NOMO-1 treated with DMSO at 0.1 percent for 48 hours (cell line): ENCODE measurements around the gene SMYD3.
"Not testable (repeated sequence)": the region's sequence is repeated elsewhere in the genome, so short reads cannot be mapped to it uniquely, and the experiment has no call there.

ENCODE experiments used
- DNase-seq: peaks from one replicate; lab custom pipeline; 2025; ENCODE audit not compliant: unreplicated experiment; lab: John Stamatoyannopoulos, UW

SMYD3 gene

DNA sequence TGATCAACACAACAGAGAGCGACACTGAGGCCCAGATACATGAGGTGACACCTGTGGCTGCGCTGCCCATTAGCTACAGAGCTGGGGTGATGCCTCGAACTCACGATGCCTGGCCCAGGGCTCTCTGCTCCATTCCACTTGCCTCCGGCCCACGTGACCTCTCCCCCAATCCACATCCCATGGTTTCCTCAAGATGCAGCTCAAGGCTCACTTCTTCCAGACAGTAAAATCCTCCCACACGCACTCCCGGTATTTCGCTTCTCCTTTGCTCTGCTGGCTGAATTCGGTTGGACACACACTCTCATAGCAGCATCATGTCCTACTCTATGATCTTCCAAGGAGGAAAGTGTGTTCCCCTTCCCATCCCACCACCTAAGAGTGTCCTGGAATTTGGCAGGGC lies 679.8 kb downstream of the SMYD3 start:
- no peak for DNase-seq

DNA sequence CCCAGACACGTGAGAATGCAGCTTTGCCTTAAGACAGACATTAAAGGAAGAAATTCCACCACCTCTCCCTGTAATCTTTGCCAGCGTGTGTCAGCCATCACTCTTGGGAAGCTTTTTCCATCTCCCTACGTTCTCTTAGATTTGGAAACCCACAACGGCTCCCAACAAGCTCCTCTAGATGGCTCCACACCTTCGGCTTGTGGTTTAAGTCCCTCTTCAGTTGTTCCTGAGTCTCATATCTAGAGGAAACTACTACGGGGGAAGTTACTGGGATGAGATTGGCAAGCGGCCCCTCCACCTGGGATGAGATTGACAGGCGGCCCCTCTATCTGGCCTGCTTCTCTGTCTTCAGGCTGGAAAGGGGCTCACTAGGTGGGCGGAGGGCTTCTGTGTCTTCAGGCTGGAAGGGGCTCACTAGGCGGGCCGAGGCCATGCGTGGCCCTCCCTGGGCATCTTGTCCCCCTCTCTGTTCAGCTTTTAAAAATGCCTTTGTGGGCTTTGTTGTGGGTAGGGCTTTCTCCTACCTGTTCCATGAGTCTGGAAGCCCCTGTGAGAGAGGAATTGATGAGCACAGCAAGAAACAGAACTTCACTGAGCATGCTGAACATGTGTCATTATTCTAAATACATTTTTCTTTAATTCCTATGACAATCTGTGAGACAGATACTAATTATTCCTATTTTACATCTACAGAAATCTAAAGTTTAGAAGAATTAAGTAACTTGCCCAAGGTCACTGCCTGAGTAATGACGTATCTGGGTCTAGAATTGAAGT lies 681.8 kb downstream of the SMYD3 start:
- no peak for DNase-seq

DNA sequence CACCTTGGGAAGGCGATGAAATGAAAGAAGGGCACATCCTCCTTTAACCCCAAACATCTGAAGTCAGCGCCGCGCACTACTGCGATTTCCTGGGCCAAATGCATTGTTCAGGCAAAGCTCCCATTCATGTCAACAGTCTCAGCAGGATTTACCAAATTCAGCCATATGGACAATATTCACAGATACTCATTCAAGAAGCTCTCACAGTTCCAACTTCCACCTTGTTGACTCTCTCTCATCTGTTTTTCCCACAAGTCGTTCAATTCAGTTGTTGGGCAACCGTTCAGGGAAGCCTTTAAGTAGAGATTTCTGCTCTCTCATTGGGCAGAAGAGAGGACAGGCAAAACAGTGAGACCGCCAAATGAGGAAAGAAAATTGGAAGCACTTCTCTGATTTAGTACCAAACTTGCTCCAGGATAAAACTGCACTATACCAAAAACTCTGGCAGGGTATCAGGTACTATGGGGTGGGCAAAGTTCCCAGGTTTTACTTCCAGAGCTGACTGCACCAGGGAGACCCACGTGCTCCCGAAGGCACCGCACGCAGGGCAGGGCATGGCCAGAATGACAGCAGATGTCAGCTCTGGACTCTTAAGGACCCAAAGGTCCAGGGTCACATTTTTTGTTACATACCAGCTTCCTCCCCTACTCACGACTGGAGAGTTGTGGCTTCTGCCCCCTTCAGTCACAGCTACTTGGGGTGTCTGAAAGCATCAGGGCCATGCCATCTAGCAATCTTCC lies 683.5 kb downstream of the SMYD3 start:
- no peak for DNase-seq

DNA sequence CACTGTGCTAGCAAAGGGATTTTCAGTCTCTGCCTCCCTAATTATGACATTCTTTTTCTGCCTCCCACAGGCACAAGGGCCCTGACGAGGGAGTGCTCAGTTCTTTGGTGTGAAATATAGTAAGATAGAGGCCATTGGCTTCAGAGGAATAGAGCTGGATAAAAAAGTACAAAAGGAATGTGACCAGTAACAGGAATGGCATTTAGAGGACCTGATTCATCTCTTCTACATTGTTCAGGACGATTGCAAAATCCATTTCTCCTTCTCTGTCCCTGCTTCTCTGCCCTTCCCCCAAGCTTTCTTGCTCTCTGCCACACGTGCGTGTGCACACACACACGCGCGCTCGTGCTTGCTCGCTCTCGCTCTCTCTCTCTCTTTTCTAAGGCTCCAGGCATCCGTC lies 684.1 kb downstream of the SMYD3 start:
- DNase-seq, result no peak

DNA sequence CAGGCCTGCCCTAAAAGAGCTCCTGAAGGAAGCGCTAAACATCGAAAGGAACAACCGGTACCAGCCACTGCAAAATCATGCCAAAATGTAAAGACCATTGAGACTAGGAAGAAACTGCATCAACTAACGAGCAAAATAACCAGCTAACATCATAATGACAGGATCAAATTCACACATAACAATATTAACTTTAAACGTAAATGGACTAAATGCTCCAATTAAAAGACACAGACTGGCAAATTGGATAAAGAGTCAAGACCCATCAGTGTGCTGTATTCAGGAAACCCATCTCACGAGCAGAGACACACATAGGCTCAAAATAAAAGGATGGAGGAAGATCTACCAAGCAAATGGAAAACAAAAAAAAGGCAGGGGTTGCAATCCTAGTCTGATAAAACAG lies 688.7 kb downstream of the SMYD3 start:
- not testable (repeated sequence) for DNase-seq

DNA sequence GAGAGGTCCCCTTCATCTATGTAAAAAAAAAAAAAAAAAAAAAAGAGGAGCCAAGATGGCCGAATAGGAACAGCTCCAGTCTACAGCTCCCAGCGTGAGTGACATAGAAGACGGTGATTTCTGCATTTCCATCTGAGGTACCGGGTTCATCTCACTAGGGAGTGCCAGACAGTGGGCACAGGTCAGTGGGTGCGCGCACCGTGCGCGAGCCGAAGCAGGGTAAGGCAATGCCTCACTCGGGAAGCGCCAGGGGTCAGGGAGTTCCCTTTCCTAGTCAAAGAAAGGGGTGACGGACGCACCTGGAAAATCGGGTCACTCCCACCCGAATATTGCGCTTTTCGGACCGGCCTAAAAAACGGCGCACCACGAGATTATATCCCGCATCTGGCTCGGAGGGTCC lies 690.6 kb downstream of the SMYD3 start:
- DNase-seq, result not testable (repeated sequence)

DNA sequence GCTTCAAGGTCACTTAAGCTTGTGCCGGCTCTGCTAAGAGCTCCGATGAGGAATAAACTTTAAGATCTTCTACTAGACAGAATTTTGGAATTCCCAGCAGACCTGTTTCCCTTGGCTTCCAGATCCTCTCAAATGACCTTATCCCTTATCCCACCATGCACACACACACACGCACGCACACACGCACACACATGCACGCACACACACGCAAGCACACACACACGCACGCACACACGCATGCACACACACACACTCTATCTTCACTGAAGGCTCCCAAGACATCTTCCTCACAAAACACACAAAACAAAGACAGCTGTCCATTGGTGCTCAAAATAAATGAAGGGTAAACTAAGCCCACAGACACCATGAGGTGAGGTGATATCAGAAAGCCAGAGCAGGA lies 692.4 kb downstream of the SMYD3 start:
- no peak for DNase-seq

DNA sequence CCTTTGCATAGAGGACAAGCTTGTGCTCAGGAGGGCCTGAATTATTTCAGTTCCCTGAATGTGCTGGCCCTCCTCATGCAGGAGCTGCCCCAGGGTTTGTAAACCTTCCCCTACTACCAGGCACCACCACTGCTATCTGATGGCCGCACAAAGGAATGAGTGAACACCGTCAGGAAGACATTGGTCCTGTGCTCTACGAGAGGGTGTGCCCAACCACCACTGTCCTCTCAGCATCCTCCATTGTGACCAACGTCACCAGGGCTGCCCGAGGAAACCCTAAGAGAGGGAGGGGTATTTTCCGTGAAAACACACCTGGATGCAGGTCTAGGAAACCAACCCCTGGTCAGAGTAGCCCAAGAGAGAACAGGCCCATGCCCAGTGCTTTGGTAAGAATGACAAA lies 694.8 kb downstream of the SMYD3 start:
- no peak for DNase-seq

DNA sequence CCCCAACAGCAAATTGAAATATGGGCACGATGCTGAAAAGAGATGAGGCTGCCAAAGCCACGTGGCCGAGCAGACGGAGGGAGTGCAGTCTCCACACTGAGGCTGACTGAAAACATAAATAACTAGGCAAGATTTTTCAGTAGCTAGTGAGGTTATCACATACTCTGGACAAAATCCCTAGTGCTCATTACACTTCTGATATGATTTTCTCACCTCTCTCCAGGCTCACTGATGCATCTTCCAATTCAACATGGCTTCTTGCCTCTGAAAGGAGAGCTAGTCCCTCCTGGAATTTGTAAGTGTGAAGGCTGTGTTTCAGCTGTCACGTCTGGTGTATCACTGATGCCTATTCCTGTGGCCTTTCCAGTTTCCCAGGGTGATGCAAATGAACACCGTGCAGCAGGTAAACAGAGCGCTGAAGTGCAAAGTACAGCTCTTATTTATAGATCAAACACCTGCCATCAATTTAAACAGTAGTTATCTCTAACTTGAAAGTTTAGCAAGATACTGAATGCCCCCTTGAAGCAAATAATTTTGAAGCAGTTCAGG lies 696.2 kb downstream of the SMYD3 start:
- DNase-seq, result no peak

DNA sequence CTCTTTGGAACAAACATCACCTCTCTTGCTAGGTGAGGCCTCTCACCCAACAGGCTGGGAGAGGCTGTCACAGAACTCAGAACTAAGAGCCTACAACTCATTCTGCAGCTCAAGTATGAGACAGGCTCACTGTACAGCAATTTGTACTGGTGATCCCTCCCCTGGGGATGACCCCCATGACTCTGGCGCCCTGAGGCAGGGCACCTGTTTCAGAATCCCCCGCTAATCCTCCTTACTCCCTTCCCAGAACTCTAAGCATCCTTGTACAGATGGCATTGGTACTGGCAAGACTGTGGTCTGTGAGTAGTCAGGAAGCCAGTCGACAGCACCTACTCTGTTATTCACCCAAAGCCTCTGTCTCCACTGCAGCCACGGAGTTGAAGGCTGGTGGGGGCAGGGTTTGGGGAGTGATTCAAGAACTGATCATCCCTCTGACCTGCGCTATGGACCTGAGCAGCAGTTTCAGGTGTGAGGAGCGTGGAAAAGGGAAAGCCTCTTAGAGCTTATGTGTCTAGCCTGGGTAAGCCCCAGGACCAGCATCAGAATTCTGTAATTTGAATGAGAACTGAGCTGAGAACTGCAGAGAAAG lies 696.8 kb downstream of the SMYD3 start:
- no peak for DNase-seq

DNA sequence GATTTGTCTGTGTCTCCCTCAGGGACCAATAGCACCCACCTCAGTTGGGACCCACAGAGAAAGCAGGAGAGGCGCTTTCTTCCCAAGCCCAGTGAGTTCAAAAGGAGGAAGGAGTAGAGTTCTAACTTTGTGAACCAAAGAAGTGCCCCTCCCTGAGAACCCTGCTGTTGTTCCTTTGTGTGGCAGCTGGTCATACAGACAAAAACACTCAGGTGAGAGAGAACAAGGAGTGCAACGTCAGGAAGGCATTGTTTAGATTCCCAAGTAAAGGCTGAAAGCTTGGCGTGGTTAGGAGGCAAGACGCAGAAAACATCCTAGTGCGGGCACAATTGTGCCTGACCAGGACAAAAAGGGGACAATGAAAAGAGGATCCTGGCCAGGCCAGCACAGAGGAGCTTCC lies 697.7 kb downstream of the SMYD3 start:
- no peak for DNase-seq

DNA sequence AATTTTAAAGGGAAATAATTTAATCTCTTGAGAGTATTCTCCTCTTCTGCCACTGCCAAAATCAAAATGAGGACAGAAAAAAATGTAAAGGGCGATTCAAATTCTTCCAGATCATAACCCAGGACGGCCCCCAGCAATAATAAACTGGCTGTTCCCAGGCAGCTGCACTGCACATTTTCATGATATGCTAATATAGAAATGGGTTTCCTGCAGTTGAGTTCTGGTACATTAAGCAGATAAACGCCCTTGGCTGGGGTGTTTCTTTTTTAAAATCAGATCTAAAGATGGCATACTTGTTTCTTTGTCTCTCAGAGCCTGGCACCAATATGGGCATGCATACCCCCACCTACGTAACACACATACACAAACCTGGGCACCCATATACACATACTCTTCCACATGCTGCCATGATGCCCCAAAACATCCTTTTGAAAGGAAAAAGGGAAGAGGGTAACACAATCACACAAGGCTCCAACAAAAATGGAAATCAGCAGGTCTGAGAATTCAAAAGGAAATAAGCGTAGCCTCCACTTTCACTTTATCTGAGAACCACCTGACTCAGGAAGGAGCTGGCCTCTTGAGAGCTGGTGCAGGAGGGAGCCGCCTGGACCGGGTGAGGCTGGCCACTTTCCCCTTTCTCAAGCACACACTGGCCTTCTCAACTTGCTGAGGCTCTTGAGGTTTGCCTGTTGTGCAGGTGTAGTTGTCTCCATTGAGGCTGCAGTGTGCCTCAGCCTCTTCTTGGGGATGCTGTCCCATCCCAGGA lies 698.9 kb downstream of the SMYD3 start:
- DNase-seq, result no peak

DNA sequence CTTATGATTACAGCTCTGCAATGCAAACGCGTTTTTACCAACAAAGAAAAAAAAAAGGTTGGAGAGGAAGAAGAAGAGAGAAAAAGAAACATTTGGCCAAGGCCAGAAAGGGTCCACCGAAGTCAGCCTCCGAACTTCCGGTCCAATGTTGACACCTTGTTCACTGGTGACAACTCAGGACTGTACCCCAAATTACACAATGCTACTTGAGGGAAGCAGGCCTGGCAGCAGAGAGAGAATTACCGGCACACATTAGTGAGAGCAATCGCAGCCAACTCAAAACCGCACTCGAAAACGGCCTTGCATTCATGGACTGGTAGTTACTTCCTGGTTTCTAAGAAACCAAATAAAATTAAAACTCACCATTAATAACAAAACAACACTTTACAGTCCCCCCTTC lies 699.8 kb downstream of the SMYD3 start:
- DNase-seq, result peak; percentile 93

DNA sequence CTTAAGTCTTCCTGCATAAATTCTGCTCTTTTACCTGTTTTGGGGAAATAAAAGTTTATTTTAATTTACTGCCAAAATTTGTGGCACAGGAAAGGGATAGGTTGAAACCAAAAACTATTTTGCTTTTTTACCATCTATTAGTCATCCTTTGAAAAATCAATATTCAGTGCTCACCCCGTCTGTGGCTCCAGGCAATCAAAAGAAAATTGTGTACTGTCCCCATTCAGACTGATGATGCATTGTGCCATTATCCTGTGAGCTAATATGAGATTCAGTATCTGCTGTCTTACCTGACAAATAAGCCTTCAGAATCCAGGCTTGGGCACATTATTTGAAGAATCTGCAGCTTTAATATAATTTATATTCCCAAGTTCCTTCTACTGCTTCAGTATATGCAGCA lies 701.5 kb downstream of the SMYD3 start:
- DNase-seq, result no peak

DNA sequence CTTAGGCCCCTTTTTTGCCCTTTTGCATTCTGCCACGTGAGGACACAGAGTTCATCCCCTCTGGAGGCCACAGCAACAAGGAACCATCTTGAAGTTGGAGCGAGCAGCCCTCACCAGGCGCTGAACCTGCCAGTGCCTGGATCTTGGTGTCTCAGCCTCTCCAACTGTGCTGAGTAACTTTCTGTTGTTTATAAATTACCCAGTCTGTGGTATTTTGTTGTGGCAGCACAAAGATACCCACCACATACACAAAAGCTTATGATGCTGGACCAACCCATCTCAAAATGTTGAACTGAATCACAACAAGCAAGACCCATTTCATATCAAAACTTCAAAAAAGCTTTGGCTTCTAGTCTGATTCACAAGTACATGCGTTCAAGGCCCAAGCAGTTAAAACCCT lies 702.4 kb downstream of the SMYD3 start:
- no peak for DNase-seq

DNA sequence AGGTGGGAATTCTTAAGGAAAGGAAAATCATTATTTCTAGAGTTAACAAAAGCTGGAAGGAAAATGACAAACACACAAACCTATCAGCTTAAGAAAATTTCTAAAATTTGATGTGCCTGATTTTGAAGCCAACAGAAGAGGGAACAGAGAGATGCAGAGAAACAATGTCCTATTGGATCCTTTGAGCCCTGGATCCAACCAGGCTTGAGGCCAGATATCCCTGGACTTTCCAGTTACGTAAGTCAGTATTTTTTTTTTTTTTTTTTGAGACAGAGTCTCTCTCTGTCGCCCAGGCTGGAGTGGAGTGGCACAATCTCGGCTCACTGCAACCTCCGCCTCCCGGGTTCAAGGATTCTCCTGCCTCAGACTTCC lies 703.4 kb downstream of the SMYD3 start:
- DNase-seq, result no peak

DNA sequence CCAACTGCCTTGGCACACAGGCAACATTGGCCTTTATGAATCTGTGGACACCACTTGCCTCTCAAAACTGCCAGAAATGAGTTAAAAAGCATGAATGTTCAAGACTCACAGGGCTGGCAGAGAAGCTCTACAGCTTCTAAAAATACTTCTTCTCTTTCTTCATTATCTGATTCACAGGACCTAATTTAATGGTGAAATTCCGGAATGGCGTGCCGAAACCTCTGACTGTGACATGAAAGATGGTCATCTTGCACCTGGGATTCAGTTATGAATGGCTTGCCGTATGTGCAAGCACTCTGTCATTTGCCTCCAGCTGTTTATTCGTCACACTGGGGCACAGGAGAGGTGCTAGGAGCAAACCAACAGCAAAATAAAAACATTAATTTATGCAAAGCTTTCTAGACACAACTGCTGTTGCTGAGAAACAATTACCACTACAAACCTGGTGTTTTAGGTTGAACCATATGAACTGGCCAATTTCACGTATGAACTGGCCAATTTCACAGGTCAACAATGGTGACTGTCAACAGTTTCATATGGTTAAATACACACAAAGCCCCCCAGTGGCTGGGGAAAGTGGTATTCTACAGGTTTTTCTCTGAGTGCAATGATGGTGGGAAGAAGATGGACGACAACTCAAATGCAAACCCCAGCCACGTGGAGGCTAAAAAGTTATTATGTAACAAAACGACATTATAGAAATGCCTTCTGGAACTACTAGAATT lies 704.0 kb downstream of the SMYD3 start:
- DNase-seq, result no peak

DNA sequence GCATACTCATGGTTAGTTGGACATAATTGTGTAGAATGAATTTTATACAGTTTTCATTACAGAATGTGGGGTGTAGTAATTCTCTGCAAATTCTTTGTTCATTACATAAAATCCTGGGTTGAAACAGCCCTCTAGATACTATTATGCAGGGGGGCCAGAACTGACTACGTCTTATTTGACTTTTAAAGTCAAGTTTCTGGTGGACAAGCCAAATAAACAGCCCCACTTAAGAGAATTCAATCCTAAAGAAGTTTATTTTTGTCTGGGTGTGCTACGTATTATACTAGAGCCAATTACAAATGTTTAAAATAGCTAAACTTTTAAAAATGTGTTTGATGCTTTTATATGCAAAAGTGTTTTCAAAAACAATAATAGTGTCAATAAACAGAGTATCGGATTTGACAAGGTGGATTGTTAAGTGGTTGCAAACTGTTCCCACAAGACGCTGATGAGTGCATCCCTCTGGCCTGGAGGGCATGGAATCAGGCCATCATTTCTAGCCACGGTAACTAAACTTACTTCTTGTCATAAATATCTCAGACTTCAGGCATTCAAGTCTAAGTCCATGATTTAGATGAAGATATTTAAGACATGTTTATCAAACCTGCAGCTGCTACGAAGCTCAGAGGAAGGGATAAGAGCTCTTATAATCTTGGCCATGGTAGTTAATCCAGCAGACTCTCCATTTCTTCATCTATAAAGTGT lies 706.0 kb downstream of the SMYD3 start:
- DNase-seq, result no peak

DNA sequence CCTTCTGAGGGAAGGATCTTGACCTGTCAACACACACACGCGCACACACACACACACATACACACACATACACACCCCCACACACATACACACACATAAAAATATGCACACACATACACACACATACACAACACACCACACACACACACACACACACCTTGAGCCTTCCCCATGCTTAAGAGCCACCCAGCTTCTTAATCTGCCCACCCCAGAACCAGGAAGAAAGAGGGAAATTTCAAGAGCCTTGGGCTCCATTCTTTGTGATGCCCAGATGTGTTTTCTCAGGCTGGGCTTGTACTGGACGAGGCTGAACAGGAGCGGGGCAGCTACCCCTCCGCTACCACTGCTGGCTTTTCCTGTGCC lies 708.7 kb downstream of the SMYD3 start:
- DNase-seq, result no peak
